D341Med (cell line): ENCODE results near the gene BORCS8.
"Not testable (repeated sequence)": the region's sequence is repeated elsewhere in the genome, so short reads cannot be mapped to it uniquely, and the experiment has no call there.

Experiments used
- DNase-seq: peaks from one replicate; pipeline ENCODE4 v3.0.0; 2012; ENCODE audit warnings: low spot score

The BORCS8 gene

DNA sequence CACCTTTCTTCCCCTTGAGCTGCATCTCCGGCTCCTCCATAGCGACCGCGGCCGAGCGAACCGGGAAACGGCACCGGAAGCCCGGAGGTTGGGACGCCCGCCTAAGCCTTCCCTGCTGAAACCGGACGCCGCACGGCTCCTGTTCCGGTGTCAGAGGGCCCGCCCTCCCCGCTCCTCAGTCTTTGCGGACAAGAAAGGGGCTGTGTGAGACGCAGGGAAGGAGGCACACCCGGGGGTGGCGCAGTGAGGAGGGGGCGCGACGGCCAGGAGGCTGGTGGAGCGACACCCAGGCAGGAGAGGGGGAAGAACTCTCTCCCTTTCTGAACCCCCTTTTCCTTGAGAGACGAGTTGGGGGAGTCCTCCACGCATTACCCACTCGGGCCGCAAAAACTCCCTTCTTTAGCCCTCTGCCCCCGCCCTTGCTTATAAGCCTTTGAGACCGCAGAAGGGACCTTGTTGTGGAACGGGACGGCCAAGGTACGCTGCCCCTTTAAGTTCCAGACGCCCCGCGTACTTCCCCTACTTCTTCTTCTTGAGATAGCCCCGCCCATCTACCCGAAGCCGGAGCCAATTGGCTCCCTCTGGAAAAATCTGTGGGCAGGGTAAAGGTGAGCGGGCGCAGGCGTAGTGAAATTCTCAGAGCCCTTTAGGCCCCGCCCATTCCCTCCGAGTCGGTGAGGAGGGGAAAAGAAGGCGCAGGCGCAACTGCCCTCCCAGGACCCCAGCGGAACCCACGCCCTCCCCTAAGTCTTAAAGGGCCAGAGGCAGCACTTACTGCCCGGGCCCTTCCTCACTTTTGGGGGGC lies at the start of gene BORCS8, which contains the start of gene RFXANK:
Gene BORCS8 (minus strand): TSS at position 75 of the 805 bp plus-strand sequence. CDS start 35 bp downstream, at position 40.
Gene RFXANK (plus strand): TSS at position 181 of the 805 bp plus-strand sequence. CDS start 1,689 bp downstream, outside the sequence.
- DNase-seq, result peak; percentile 96

DNA sequence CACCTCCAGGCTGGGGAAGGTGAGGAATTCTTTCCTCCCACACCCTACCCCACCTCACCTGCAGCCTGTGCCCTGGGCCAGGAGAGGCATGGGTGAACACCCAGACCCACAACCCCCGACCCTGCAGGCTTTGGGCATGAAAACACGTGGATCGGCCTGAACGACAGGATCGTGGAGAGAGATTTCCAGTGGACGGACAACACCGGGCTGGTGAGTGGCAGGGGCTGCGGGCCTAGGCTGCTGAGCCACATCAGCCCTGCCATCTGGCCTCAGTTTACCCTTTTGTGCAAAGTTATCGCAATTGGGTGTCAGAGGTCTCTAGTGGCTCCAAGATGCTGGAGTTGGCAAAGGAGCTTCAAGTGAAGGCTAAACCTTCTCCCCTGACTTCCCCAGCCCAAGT lies 48.5 kb upstream of the BORCS8 start:
- DNase-seq, result no peak

DNA sequence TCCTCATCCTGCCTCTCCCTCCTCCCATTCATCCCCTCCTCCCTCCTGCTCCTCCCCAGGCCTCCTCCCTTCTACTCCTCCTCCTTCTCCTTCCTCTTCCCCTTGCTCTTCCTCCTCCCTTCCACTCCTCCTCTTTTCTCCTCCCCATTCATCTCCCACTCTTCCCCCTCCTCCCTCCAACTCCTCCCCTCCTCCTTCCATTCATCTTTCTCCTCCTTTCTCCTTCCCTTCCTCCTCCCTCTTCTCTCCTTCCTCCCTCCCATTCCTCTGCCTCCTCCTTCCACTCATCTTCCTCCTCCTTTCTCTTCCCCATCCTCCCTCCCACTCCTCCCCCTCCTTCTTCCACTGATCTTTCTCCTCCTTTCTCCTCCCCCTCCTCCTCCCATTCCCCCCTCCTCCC lies 47.7 kb upstream of the BORCS8 start:
- DNase-seq, result no peak

DNA sequence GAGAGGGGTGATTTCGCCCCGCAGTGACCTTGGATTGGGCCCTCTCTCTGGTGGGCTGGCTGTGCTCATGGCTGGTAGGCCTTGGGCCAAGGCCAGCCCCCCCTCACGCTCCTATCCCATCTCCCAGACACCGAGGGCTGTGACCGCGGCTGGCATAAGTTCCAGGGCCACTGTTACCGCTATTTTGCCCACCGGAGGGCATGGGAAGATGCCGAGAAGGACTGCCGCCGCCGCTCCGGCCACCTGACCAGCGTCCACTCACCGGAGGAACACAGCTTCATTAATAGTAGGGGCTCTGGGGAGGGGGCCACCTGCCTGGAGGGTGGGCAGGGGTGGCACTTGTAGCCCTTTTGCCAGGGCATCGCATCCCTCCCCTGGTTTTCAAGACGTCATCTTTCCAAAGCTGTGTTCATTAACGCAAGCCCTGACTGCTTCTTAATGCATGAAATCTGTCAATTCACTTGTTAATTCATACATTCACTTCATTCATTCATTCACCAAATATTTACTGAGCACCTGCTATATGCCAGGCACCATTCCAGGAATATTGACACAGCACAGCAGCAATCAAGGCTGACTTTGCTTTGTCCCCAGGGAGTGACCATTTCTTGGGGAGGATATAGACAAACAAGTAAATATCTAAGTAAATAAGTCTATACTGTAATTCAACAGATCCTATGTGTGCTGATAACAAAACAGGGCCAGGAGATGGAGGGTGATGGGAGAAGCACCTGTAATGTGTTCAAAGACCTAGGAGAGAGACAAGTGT lies 46.4 kb upstream of the BORCS8 start:
- DNase-seq, result no peak

DNA sequence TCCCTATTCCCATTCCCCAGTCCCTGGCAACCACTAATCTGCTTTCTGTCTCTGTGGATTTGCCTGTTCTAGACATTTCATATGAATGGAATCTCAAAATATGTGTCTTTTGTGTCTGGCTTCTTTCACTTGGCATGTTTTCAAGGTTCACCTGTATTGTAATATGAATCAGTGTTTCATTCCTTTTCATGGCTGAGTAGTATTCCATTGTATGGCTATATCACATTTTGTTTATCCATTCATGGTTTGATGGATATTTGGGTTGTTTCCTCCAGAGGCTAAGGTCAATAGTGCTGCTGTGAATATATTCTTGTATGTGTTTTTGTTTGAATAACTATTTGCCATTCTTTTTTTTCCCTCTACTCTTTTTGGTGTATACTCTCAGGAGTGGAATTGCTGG lies 44.2 kb upstream of the BORCS8 start:
- DNase-seq, result no peak

DNA sequence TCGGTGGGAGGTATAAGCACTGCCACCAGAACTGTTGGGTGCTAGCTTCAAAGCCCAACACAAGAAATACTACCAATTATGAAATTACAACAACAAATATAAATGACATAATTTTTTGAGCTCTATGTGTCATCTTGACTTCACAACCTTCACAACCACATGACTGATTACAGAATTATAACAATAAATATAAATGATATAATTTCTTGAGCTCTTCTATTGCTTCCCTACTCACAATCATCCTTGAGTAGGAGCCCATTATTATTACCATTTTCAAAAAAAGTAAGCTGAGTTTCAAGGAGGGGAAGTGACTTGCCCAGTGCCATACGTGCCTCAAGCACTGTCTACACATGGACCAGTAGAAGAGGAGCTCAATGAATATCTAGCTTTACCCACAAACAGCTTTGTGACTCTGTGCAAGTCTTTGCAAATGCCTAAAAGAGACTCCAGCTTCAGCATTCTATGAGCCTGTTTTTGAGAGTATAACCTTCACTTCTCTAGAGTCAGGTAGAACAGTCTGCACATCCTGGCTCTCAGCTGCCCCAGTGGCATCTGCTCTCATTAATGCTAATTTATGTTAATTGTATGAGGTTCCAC lies 42.4 kb upstream of the BORCS8 start:
- DNase-seq, result no peak

GRCh38 chr19:19232261-19232721 lies 40.3 kb upstream of the BORCS8 start:
- DNase-seq, result no peak

DNA sequence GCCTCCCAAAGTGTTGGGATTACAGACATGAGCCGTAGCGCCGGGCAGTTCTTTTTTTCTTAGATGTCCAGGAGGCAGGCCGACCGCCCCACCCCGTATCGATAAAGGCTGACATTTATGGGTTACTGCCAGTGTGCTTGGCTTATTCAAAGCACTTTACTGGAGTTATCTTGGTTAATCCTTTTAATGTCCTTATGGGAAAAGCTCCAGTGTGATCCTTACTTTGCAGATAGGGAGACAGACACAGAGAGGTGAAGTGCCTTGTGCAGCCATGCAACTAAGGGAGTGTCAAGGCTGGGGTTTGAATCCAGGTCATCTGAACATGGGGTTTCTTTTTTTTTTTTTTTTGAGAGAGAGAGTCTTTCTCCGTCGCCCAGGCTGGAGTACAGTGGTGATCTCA lies 39.0 kb upstream of the BORCS8 start:
- DNase-seq, result no peak

GRCh38 chr19:19229701-19230100 lies 37.7 kb upstream of the BORCS8 start:
- no peak for DNase-seq

- DNase-seq, result no peak
Measured at GRCh38 chr19:19227217-19227616, 35.3 kb upstream of the BORCS8 start.

- no peak for DNase-seq
Measured at GRCh38 chr19:19226663-19227062, 34.7 kb upstream of the BORCS8 start.

DNA sequence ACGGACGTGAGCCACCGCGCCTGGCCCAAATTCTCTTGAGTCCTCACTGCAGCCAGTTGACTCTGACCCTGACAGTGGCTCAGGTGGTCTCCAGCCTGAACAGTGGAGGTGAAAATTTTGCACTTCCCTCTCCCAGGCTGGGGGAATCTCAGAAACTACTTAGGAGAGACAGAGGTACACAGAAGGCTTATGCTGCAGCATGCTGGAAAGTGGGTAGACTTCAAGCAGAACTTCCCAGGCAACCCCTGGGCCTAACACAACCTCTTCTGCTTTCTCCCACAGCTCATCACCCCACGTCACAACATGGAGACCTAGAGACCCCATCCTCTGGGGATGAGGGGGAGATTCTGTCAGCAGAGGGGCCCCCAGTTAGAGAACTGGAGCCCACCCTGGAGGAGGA lies 34.3 kb upstream of the BORCS8 start:
- no peak for DNase-seq

- DNase-seq, result peak; percentile 93
Measured at GRCh38 chr19:19224852-19225494, 33.0 kb upstream of the BORCS8 start.

- no peak for DNase-seq
Measured at GRCh38 chr19:19224150-19224851, 32.3 kb upstream of the BORCS8 start.

- DNase-seq, result no peak
Measured at GRCh38 chr19:19223636-19224035, 31.7 kb upstream of the BORCS8 start.

DNA sequence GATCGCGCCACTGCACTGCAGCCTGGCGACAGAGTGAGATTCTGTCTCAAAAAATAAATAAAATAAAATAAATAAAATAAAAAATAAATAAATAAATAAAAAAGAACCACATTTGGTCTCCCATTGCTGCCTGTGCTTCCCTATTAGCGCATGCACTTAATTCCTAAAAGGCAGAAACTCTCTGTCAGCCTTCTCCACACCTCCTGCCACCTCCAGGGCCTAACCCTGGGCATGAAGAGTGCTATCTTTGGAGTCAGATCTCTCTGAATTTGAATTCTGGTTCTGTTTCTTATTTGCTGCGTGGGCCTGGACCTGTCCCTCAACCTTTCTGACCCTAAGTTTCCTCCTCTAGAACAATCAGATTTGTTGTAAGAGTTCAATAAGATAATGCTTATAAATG lies 31.1 kb upstream of the BORCS8 start:
- no peak for DNase-seq

- not testable (repeated sequence) for DNase-seq
Measured at GRCh38 chr19:19221000-19221399, 29.0 kb upstream of the BORCS8 start.

GRCh38 chr19:19218911-19219310 lies 27.0 kb upstream of the BORCS8 start:
- no peak for DNase-seq

- DNase-seq, result no peak
Measured at GRCh38 chr19:19217099-19217498, 25.1 kb upstream of the BORCS8 start.

GRCh38 chr19:19215792-19216191 lies 23.8 kb upstream of the BORCS8 start:
- DNase-seq, result no peak

DNA sequence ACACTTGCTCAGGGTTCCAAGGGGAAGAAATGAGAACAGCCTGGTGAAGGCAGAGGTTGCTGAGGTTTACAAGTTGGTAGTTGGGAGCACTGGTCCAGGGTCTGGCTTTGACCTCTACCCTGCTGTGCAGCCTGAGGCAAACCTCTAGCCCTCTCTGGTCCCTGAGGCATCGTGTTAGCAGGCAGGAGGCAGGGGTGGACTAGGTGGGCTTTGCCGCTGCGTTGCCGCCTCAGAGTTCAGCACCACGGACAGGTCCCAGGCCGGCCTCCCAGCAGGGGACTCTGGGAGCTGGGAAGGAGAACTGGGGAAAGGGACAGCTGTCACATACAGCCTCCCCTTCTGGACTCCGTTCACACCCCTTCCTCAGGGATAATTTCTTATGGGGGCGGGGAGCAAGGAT lies 22.9 kb upstream of the BORCS8 start:
- no peak for DNase-seq

GRCh38 chr19:19214159-19214490 lies 22.2 kb upstream of the BORCS8 start:
- DNase-seq, result no peak
